KMS-11 (cell line): ENCODE results near the gene SH3GL3.

Experiments
- H2AFZ ChIP-seq: fragments of 200-600 bp; sonication (generic); 2 replicates; pipeline ENCODE4 v1.6.1; 2016; ENCODE audit warnings: antibody characterized with exemption, mixed run types, low read depth
- H3K27ac ChIP-seq: fragments of 200-600 bp; sonication (generic); 2 replicates; pipeline ENCODE4 v1.6.1; 2016; ENCODE audit warnings: mild to moderate bottlenecking, mixed run types
- H3K27me3 ChIP-seq: fragments of 200-600 bp; sonication (generic); 2 replicates; pipeline ENCODE4 v1.6.1; 2017; ENCODE audit warnings: mild to moderate bottlenecking, low read depth, mixed run types, moderate library complexity; ENCODE audit not compliant: insufficient read depth
- H3K36me3 ChIP-seq: fragments of 200-600 bp; sonication (generic); 2 replicates; pipeline ENCODE4 v1.6.1; 2017; ENCODE audit warnings: mild to moderate bottlenecking, mixed run types; ENCODE audit not compliant: insufficient read depth
- H3K4me1 ChIP-seq: fragments of 200-600 bp; sonication (generic); 2 replicates; pipeline ENCODE4 v1.6.1; 2016; ENCODE audit warnings: mild to moderate bottlenecking, low read depth, mixed run types; ENCODE audit not compliant: poor library complexity, severe bottlenecking
- H3K4me2 ChIP-seq: fragments of 200-600 bp; sonication (generic); 2 replicates; pipeline ENCODE4 v1.7.0; 2016; ENCODE audit warnings: mild to moderate bottlenecking, mixed run types
- H3K4me3 ChIP-seq: fragments of 200-600 bp; sonication (generic); IDR thresholded peaks from 2 replicates; pipeline ENCODE4 v1.6.1; 2017; ENCODE audit warnings: low read depth, low read length, mixed read lengths; ENCODE audit not compliant: insufficient read depth
- H3K79me2 ChIP-seq: fragments of 200-600 bp; sonication (generic); 2 replicates; pipeline ENCODE4 v1.6.1; 2016; ENCODE audit warnings: low read depth, mixed run types; ENCODE audit not compliant: insufficient read depth
- H3K9ac ChIP-seq: fragments of 200-600 bp; sonication (generic); 2 replicates; pipeline ENCODE4 v1.6.1; 2016; ENCODE audit warnings: mild to moderate bottlenecking, mixed run types
- H4K20me1 ChIP-seq: fragments of 200-600 bp; sonication (generic); 2 replicates; pipeline ENCODE4 v1.6.1; 2016; ENCODE audit warnings: mild to moderate bottlenecking, mixed run types; ENCODE audit not compliant: insufficient read depth
- TF ChIP-seq, protein P1 (sequence below): fragments of 200-600 bp; sonication (generic); conservative IDR thresholded peaks from 2 replicates; pipeline ENCODE4 v1.6.1; 2017; ENCODE audit warnings: low read depth, mild to moderate bottlenecking, antibody characterized with exemption, low read length, moderate library complexity, mixed read lengths

Gene SH3GL3

DNA sequence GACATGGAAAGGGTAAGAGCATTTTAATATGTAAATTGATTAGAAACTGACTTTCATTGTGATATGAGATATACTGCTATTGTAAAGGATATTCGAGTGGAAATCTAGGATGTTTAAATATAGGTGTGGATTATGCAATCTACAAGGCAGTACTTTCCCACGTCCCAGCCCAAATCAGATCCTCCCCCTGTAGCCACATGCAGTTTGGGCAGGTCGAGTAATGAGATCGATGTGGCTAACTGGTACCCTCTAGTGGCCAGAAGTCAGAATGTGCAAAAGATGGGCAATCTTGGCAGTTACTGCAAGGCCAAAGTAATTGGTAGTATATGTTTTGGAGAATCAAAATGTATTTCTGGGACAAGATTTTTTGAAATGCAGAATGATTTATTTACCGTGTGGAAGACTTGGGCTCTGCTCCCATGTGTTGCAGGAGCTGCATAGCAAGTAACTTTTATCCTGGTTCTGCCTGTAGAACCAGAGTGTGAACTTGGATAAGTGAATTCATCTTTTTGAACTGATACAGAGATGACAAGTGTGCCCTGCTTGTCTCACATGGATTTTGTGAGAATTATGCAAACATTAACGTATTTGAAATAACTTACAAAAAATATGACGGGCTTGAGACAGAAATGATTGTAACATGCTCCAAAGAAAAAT is 112.3 kb downstream of the SH3GL3 start:
- Histone ChIP-seq H3K9ac (no peak overlapping the region), H4K20me1 (no peaks in the 10 kb centered on the region), H3K4me3 (no peak overlapping the region), H3K4me1 (no peaks in the 10 kb centered on the region), H3K36me3 (no peaks in the 10 kb centered on the region), H3K27ac (no peak overlapping the region), H3K4me2 (no peak overlapping the region), H2AFZ (no peak overlapping the region), H3K79me2 (no peaks in the 10 kb centered on the region), H3K27me3 (no peaks in the 10 kb centered on the region)
- TF ChIP-seq, protein P1, sequence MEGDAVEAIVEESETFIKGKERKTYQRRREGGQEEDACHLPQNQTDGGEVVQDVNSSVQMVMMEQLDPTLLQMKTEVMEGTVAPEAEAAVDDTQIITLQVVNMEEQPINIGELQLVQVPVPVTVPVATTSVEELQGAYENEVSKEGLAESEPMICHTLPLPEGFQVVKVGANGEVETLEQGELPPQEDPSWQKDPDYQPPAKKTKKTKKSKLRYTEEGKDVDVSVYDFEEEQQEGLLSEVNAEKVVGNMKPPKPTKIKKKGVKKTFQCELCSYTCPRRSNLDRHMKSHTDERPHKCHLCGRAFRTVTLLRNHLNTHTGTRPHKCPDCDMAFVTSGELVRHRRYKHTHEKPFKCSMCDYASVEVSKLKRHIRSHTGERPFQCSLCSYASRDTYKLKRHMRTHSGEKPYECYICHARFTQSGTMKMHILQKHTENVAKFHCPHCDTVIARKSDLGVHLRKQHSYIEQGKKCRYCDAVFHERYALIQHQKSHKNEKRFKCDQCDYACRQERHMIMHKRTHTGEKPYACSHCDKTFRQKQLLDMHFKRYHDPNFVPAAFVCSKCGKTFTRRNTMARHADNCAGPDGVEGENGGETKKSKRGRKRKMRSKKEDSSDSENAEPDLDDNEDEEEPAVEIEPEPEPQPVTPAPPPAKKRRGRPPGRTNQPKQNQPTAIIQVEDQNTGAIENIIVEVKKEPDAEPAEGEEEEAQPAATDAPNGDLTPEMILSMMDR: peak; percentile 91

DNA sequence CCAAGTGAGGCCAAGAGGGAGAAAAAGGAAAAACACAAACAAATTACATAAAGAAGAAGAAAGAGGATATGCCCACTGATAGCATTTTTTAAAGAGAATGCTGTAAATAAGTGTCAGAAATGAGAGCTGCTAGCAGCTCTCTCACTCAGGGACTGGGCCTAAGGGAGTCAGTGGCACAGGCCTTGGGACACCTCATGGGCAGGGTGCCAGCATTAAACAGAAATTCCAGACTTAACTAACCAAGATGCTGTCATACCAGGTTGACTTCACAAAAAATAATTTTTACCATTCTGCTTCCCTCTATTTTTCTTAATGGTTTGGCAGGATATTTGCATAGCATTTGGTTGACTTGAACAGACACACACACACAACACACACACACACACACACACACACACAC is 114.5 kb downstream of the SH3GL3 start:
- TF ChIP-seq, protein P1: no peak

DNA sequence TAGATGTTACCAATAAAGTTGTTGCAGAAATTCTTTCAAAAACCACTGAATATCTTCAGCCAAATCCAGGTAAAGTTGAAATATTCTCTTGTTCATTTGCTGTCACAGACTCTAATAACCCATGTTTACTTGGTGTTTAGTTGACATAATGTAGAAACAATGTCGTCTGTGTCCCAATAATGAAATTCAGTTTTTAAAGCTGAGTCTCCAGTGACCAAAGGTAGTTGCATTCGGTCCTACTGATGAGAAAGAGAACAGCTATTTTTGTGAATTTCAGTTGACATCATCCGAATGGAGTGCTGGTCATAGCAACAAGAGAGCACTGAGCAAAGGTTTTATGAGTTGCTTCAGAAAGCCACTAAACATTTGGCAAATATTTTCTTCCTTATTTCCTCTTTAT is 118.0 kb downstream of the SH3GL3 start:
- Histone ChIP-seq H3K27me3 (no peaks in the 10 kb centered on the region), H4K20me1 (no peaks in the 10 kb centered on the region), H3K36me3 (no peaks in the 10 kb centered on the region), H3K79me2 (no peaks in the 10 kb centered on the region), H3K4me3 (no peak overlapping the region), H3K9ac (no peak overlapping the region), H3K4me2 (no peak overlapping the region), H3K4me1 (no peaks in the 10 kb centered on the region), H2AFZ (no peak overlapping the region), H3K27ac (no peak overlapping the region)
- TF ChIP-seq, protein P1: no peak

More for the DNA sequence above, 114.5 kb downstream of the SH3GL3 start:
- H3K4me1 ChIP-seq: no peaks in the 10 kb centered on the region
- no peak overlapping the region for H3K4me3 ChIP-seq
- no peak overlapping the region for H3K4me2 ChIP-seq
- no peaks in the 10 kb centered on the region for H3K36me3 ChIP-seq
- no peak overlapping the region for H2AFZ ChIP-seq
- no peaks in the 10 kb centered on the region for H3K79me2 ChIP-seq
- H3K27ac ChIP-seq: no peak overlapping the region
- no peaks in the 10 kb centered on the region for H4K20me1 ChIP-seq
- no peak overlapping the region for H3K9ac ChIP-seq
- H3K27me3 ChIP-seq: no peaks in the 10 kb centered on the region

DNA sequence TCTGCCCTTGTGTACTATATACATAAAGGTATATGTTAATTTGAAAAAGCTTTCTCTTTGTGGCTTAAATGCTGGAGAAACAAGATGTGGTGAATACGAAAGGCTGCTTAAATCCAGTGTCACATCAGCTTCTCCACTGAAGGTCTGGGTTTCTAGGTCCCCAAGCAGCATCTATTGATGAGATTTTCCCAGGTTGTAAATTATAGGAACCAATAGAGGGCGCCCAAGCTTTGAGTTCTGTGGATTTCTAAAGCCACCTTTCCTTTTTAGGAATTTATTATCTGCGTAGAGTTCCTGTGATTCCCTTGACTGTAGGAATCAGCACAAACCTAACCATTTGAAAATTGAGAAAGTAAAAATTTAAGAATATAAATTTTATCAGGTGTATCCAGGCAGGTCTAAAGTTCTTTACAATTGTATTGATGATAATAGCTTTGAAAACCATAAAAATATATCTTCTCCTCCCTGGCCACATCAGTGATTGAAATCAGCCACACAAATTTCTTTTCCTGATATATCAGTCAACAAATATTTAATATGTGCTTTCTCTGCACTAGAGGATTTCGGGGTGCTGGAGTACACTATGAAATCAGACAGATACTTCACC is 118.5 kb downstream of the SH3GL3 start:
- no peak overlapping the region for H3K4me2 ChIP-seq
- H4K20me1 ChIP-seq: no peaks in the 10 kb centered on the region
- H3K4me3 ChIP-seq: no peak overlapping the region
- no peaks in the 10 kb centered on the region for H3K36me3 ChIP-seq
- H2AFZ ChIP-seq: no peak overlapping the region
- H3K27ac ChIP-seq: no peak overlapping the region
- no peaks in the 10 kb centered on the region for H3K4me1 ChIP-seq
- TF ChIP-seq, protein P1: peak; percentile 70
- no peaks in the 10 kb centered on the region for H3K27me3 ChIP-seq
- no peak overlapping the region for H3K9ac ChIP-seq
- no peaks in the 10 kb centered on the region for H3K79me2 ChIP-seq
